ENCODE measurements around the gene RAD51B.

Gene RAD51B

DNA sequence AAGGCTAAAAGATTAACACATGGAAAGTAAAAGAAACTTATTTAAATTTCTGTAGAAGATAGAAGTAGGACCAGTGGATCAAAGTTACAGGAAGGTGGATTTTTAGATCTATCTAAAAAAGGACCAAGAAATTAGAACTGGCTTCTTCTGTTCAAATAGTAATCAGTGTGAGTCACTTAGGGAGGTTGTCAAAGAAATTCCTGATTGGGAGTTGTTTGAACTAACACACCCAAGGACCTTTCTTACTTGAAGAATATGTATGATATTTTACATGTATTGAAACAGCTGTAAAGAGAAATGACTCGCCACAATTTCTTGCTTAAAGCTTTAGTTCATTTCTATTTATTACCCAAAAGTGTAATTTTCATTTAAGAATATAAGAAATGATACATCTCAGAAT is 256.9 kb downstream of the RAD51B start (continued):
- TF ChIP-seq ZNF791 (tag by site-specific recombination; IDR thresholded peaks at IDR 0.05) (no peak), SETDB1 (IDR thresholded peaks at IDR 0.05; ENCODE audit: insufficient read length, low read length) (no peak)

DNA sequence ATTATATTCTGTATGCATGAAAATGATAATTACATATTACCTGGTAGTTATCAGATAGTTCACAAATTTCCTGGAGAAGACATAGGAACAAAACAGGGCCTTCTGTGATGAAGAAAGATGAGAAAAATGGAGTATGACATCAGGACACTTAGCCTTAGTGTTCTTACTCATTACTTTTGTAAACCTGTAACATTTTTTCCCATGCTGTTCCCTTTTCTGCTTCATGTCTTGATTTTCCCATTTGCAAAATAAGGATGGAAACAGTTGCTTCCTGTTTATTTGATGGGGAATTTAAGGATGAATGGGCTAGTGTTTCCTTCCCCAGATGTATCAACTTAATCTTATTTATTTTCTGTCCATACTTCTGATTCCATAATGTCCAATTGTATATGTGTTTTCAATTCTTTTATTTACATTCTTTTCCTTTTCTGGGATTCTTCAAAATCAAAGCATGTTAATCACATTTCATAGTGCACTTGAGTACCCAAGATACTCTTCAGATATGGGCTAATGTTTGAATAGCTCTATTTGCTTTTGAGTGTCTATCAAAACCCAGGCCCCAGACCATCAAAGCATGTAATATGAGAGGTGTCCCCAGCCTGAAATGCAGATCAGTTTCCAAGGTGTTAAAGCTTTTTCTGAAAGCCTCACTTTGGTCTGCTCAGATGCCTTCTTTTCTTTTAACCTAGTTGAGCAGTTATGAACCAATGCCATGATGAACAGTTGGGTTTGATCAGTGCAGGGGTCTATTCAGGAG is 260.5 kb downstream of the RAD51B start:
- Histone ChIP-seq H3K27ac (ENCODE audit: extremely low read depth, low read depth, low read length) (no peak overlapping the region; the same call in 1 of the 2 replicates), H3K4me1 (ENCODE audit: control insufficient read depth, insufficient read depth, low read length) (peaks cover 17% of the 10 kb centered on the region), H3K4me3 (ENCODE audit: low read depth, low read length) (no peak overlapping the region), H3K36me3 (ENCODE audit: control insufficient read depth in 2 of 2, insufficient read depth in 1 of 2, low read length in 2 of 2) (no peaks in the 10 kb centered on the region), H3K9me3 (ENCODE audit: control insufficient read depth, insufficient read depth, low read depth, low read length) (no peaks in the 10 kb centered on the region)
- ChIA-PET POLR2A (no interaction called here), CTCF (interaction anchor here (0.7 kb wide), 1 partner anchor 254 kb away, joined by 3 read pairs; no protein-coding TSS in a partner anchor)
- TF ChIP-seq ZNF624 (tag by site-specific recombination; IDR thresholded peaks at IDR 0.05), result no peak
- peak; percentile 30; the same call in 1 of the 2 replicates for TF ChIP-seq ZBTB17 (tag by site-specific recombination; IDR thresholded peaks at IDR 0.05)
- TF ChIP-seq, protein P1, sequence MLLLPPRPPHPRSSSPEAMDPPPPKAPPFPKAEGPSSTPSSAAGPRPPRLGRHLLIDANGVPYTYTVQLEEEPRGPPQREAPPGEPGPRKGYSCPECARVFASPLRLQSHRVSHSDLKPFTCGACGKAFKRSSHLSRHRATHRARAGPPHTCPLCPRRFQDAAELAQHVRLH (tag by site-specific recombination; IDR thresholded peaks at IDR 0.05), result no peak
- TF ChIP-seq, protein P2, sequence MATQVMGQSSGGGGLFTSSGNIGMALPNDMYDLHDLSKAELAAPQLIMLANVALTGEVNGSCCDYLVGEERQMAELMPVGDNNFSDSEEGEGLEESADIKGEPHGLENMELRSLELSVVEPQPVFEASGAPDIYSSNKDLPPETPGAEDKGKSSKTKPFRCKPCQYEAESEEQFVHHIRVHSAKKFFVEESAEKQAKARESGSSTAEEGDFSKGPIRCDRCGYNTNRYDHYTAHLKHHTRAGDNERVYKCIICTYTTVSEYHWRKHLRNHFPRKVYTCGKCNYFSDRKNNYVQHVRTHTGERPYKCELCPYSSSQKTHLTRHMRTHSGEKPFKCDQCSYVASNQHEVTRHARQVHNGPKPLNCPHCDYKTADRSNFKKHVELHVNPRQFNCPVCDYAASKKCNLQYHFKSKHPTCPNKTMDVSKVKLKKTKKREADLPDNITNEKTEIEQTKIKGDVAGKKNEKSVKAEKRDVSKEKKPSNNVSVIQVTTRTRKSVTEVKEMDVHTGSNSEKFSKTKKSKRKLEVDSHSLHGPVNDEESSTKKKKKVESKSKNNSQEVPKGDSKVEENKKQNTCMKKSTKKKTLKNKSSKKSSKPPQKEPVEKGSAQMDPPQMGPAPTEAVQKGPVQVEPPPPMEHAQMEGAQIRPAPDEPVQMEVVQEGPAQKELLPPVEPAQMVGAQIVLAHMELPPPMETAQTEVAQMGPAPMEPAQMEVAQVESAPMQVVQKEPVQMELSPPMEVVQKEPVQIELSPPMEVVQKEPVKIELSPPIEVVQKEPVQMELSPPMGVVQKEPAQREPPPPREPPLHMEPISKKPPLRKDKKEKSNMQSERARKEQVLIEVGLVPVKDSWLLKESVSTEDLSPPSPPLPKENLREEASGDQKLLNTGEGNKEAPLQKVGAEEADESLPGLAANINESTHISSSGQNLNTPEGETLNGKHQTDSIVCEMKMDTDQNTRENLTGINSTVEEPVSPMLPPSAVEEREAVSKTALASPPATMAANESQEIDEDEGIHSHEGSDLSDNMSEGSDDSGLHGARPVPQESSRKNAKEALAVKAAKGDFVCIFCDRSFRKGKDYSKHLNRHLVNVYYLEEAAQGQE (tag by site-specific recombination; IDR thresholded peaks at IDR 0.05), result no peak
- no peak for TF ChIP-seq ZNF558 (tag by site-specific recombination; IDR thresholded peaks at IDR 0.05)
- TF ChIP-seq SCRT2 (tag by site-specific recombination; IDR thresholded peaks at IDR 0.05), result no peak
- TF ChIP-seq ZNF132 (tag by site-specific recombination; IDR thresholded peaks at IDR 0.05; ENCODE audit: borderline replicate concordance), result no peak
- TF ChIP-seq TRIM28 (IDR thresholded peaks at IDR 0.05; ENCODE audit: borderline replicate concordance, low read length), result no peak

DNA sequence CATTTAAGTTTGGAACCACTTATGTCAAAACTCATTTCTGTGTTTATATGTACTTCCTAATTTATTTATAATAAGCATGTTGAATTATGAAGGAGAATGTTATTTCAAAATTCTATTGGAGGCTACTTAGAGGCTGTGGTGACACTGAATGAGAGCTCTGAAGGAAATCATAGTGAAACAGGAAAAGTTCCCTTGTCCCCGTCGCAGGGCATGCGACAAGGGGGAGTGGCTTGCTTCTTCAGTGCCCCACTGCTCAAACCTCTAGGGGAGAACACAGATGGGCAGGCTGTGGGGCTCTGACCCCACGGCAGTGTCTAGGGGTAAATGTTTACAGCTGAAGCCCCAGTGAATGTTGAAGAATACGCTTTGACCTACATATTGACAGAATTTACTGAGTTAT is 261.9 kb downstream of the RAD51B start:
- H3K9me3 ChIP-seq (ENCODE audit: control insufficient read depth, insufficient read depth, low read depth, low read length), result no peaks in the 10 kb centered on the region
- H3K27ac ChIP-seq (ENCODE audit: extremely low read depth, low read depth, low read length), result no peak overlapping the region
- no peak overlapping the region for H3K4me3 ChIP-seq (ENCODE audit: low read depth, low read length)
- no peaks in the 10 kb centered on the region for H3K36me3 ChIP-seq (ENCODE audit: control insufficient read depth in 2 of 2, insufficient read depth in 1 of 2, low read length in 2 of 2)
- TF ChIP-seq, protein P3, sequence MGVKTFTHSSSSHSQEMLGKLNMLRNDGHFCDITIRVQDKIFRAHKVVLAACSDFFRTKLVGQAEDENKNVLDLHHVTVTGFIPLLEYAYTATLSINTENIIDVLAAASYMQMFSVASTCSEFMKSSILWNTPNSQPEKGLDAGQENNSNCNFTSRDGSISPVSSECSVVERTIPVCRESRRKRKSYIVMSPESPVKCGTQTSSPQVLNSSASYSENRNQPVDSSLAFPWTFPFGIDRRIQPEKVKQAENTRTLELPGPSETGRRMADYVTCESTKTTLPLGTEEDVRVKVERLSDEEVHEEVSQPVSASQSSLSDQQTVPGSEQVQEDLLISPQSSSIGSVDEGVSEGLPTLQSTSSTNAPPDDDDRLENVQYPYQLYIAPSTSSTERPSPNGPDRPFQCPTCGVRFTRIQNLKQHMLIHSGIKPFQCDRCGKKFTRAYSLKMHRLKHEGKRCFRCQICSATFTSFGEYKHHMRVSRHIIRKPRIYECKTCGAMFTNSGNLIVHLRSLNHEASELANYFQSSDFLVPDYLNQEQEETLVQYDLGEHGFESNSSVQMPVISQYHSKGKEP (tag by site-specific recombination; IDR thresholded peaks at IDR 0.05), result peak; percentile 63; the same call in 1 of the 2 replicates
- TF ChIP-seq, protein P4, sequence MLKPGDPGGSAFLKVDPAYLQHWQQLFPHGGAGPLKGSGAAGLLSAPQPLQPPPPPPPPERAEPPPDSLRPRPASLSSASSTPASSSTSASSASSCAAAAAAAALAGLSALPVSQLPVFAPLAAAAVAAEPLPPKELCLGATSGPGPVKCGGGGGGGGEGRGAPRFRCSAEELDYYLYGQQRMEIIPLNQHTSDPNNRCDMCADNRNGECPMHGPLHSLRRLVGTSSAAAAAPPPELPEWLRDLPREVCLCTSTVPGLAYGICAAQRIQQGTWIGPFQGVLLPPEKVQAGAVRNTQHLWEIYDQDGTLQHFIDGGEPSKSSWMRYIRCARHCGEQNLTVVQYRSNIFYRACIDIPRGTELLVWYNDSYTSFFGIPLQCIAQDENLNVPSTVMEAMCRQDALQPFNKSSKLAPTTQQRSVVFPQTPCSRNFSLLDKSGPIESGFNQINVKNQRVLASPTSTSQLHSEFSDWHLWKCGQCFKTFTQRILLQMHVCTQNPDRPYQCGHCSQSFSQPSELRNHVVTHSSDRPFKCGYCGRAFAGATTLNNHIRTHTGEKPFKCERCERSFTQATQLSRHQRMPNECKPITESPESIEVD (tag by site-specific recombination; IDR thresholded peaks at IDR 0.05), result no peak
- TF ChIP-seq ZBTB1 (tag by site-specific recombination; IDR thresholded peaks at IDR 0.05) (no peak), ZNF658 (tag by site-specific recombination; IDR thresholded peaks at IDR 0.05) (no peak), ZNF521 (tag by site-specific recombination; IDR thresholded peaks at IDR 0.05) (no peak)
- peaks cover 17% of the 10 kb centered on the region for H3K4me1 ChIP-seq (ENCODE audit: control insufficient read depth, insufficient read depth, low read length)
- CTCF ChIA-PET, result no interaction called here
- POLR2A ChIA-PET, result no interaction called here

All from HEK293 (cell line).